Ishikawa (cell line): ENCODE measurements around the gene TMEM41B.

ENCODE experiments used
- CEBPB ChIP-seq: IDR thresholded peaks from 2 replicates; pipeline ENCODE4 v1.6.1; 2012
- CREB1 ChIP-seq: IDR thresholded peaks from 2 replicates; pipeline ENCODE4 v1.6.1; 2012; ENCODE audit warnings: low read depth
- EGR1 ChIP-seq: IDR thresholded peaks from 2 replicates; pipeline ENCODE4 v1.6.1; 2012
- EP300 ChIP-seq: IDR thresholded peaks from 2 replicates; pipeline ENCODE4 v1.6.1; 2012; ENCODE audit warnings: borderline replicate concordance
- FOXM1 ChIP-seq: IDR thresholded peaks from 2 replicates; pipeline ENCODE4 v1.6.1; 2012; ENCODE audit warnings: low read depth, borderline replicate concordance
- MAX ChIP-seq: IDR thresholded peaks from 2 replicates; pipeline ENCODE4 v1.6.1; 2012
- NFIC ChIP-seq: IDR thresholded peaks from 2 replicates; pipeline ENCODE4 v1.6.1; 2012
- RAD21 ChIP-seq: IDR thresholded peaks from 2 replicates; pipeline ENCODE4 v1.6.1; 2012; ENCODE audit warnings: low read depth
- TAF1 ChIP-seq: IDR thresholded peaks from 2 replicates; pipeline ENCODE4 v1.6.1; 2012; ENCODE audit warnings: low read depth, mild to moderate bottlenecking
- TCF12 ChIP-seq: IDR thresholded peaks from 2 replicates; pipeline ENCODE4 v1.6.1; 2012; ENCODE audit warnings: low read depth
- TEAD4 ChIP-seq: IDR thresholded peaks from 2 replicates; pipeline ENCODE4 v1.6.1; 2012
- USF1 ChIP-seq: IDR thresholded peaks from 2 replicates; pipeline ENCODE4 v1.6.1; 2012
- YY1 ChIP-seq: IDR thresholded peaks from 2 replicates; pipeline ENCODE4 v1.6.1; 2012; ENCODE audit warnings: low read depth
- ZBTB7A ChIP-seq: IDR thresholded peaks from 2 replicates; pipeline ENCODE4 v1.6.1; 2012; ENCODE audit warnings: low read depth

TMEM41B gene

GRCh38 chr11:9231848-9232177 lies 82.6 kb downstream of the TMEM41B start:
- TF ChIP-seq NFIC (no peak), USF1 (no peak), EGR1 (no peak), ZBTB7A (no peak), RAD21 (no peak), CEBPB (no peak), CREB1 (no peak), MAX (no peak), YY1 (no peak), EP300 (no peak), TEAD4 (no peak), TAF1 (no peak), TCF12 (no peak), FOXM1 (no peak)
